A549 (cell line): Measurements from ENCODE around the gene FOSL2. TPM values are rescaled to one million over a fixed set of nuclear protein-coding genes. Genes with fewer than 3 reads are reported as not detected.

Source experiments
- ATAC-seq, 2 experiments: fragments of 200-7000 bp in 1 of 2; fragments of >200 bp in 1 of 2; cut with Nextera tagmentation in 1 of 2; cut with Tn5 transposase in 1 of 2; 3 replicates each; pipeline versions ENCODE4 v1.8.0 to v1.9.1; 2018 to 2020; ENCODE audit warnings: mild to moderate bottlenecking in 1 of 2, moderate library complexity in 1 of 2
- CTCF ChIA-PET: fragments of 300-600 bp; sonication (Branson Sonifier 250); formaldehyde crosslinking; extraction: SDS; loops from one replicate; lab custom pipeline; 2021; ENCODE audit warnings: antibody characterized with exemption, inconsistent platforms; lab: Yijun Ruan, JAX
- POLR2A ChIA-PET: fragments of 350-600 bp; formaldehyde crosslinking; extraction: SDS; loops from one replicate; lab custom pipeline; 2021; ENCODE audit warnings: antibody characterized with exemption, inconsistent platforms; lab: Yijun Ruan, JAX
- DNase-seq, 2 experiments: peaks; one replicate each; pipeline versions ENCODE4 v3.0.0 to v3.0.0-alpha.2; 2011 to 2016; ENCODE audit warnings: low read depth in 1 of 2, low spot score in 1 of 2
- FAIRE-seq: peaks from 2 replicates; lab custom pipeline; 2011; peaks lifted over from hg19 to GRCh38; lab: Jason Lieb, UNC
- H3K27ac ChIP-seq, 2 experiments: fragments of >200 bp; sonication (Bioruptor Twin); formaldehyde crosslinking; 3 replicates each; pipeline ENCODE4 v1.5.1; 2016 to 2017
- H3K4me1 ChIP-seq: fragments of >200 bp; sonication (Bioruptor Twin); formaldehyde crosslinking; 3 replicates; pipeline ENCODE4 v1.6.1; 2016
- H3K4me2 ChIP-seq: fragments of >200 bp; sonication (Bioruptor Twin); formaldehyde crosslinking; 3 replicates; pipeline ENCODE4 v1.6.1; 2016
- H3K4me3 ChIP-seq: fragments of >200 bp; sonication (Bioruptor Twin); formaldehyde crosslinking; 3 replicates; pipeline ENCODE4 v1.5.1; 2016
- H3K9me3 ChIP-seq: fragments of >200 bp; sonication (Bioruptor Twin); formaldehyde crosslinking; 3 replicates; pipeline ENCODE4 v1.6.1; 2016
- ATOH8 ChIP-seq: fragments of 250-450 bp; sonication (Bioruptor Pico); IDR thresholded peaks from 2 replicates; pipeline ENCODE4 v1.5.0; 2020; ENCODE audit warnings: low read depth, mild to moderate bottlenecking, moderate library complexity
- BHLHE40 ChIP-seq: IDR thresholded peaks from 2 replicates; pipeline ENCODE4 v1.6.1; 2012; ENCODE audit warnings: low read depth, low read length, inconsistent platforms
- CBX8 ChIP-seq: fragments of 200-600 bp; sonication (generic); IDR thresholded peaks from 2 replicates; pipeline ENCODE4 v1.6.1; 2016
- CHD2 ChIP-seq: fragments of 150-350 bp; IDR thresholded peaks from 2 replicates; pipeline ENCODE4 v1.6.1; 2014; ENCODE audit warnings: low read length; ENCODE audit not compliant: partially characterized antibody
- EHMT2 ChIP-seq: fragments of 200-600 bp; sonication (generic); IDR thresholded peaks from 2 replicates; pipeline ENCODE4 v1.6.1; 2016; ENCODE audit warnings: antibody characterized with exemption, low read depth, mild to moderate bottlenecking, moderate library complexity
- ELK1 ChIP-seq: fragments of 150-350 bp; IDR thresholded peaks from 2 replicates; pipeline ENCODE4 v1.6.1; 2014; ENCODE audit warnings: low read depth, mild to moderate bottlenecking, low read length
- EP300 ChIP-seq, 2 experiments: fragments of >200 bp; sonication (Bioruptor Twin); formaldehyde crosslinking; IDR thresholded peaks; 2 replicates in 1 of 2; 3 replicates in 1 of 2; pipeline ENCODE4 v1.6.1; 2016 to 2017
- FOSL2 ChIP-seq, 2 experiments: fragments of 450-650 bp in 1 of 2; fragments of >200 bp in 1 of 2; sonication (Bioruptor Twin) in 1 of 2; formaldehyde crosslinking; IDR thresholded peaks; 2 replicates each; pipeline versions ENCODE4 v1.5.0 to v1.6.1; 2016 to 2020; ENCODE audit warnings: mild to moderate bottlenecking in 1 of 2, moderate library complexity in 1 of 2
- HDAC2 ChIP-seq: fragments of 200-600 bp; sonication (generic); IDR thresholded peaks from 2 replicates; pipeline ENCODE4 v1.6.1; 2016
- HES2 ChIP-seq: fragments of >200 bp; sonication (Bioruptor Twin); formaldehyde crosslinking; IDR thresholded peaks from 2 replicates; pipeline ENCODE4 v1.6.1; 2016
- HEYL ChIP-seq: fragments of 250-450 bp; sonication (Bioruptor Pico); IDR thresholded peaks from 2 replicates; pipeline ENCODE4 v1.8.0; 2021; ENCODE audit warnings: mild to moderate bottlenecking, moderate library complexity
- HMGXB4 ChIP-seq: fragments of 250-450 bp; sonication (Bioruptor Pico); IDR thresholded peaks from 2 replicates; pipeline ENCODE4 v1.5.0; 2021; ENCODE audit warnings: mild to moderate bottlenecking, moderate library complexity, borderline replicate concordance
- HOXA7 ChIP-seq: fragments of 250-450 bp; sonication (Bioruptor Pico); IDR thresholded peaks from 2 replicates; pipeline ENCODE4 v1.5.0; 2020; ENCODE audit warnings: mild to moderate bottlenecking, moderate library complexity
- HOXB5 ChIP-seq: fragments of 250-450 bp; sonication (Bioruptor Pico); IDR thresholded peaks from 2 replicates; pipeline ENCODE4 v1.5.0; 2020; ENCODE audit warnings: mild to moderate bottlenecking, moderate library complexity
- KDM1A ChIP-seq: fragments of 200-600 bp; sonication (generic); IDR thresholded peaks from 2 replicates; pipeline ENCODE4 v1.6.1; 2016; ENCODE audit warnings: low read depth, mild to moderate bottlenecking
- MAFK ChIP-seq: fragments of 450-650 bp; IDR thresholded peaks from 2 replicates; pipeline ENCODE4 v1.6.1; 2014; ENCODE audit not compliant: partially characterized antibody
- MAX ChIP-seq: IDR thresholded peaks from 2 replicates; pipeline ENCODE4 v1.6.1; 2012
- NFE2L2 ChIP-seq: fragments of 150-350 bp; conservative IDR thresholded peaks from 2 replicates; pipeline ENCODE4 v1.6.1; 2014; ENCODE audit warnings: low read length
- NR3C1 ChIP-seq: fragments of >200 bp; sonication (Bioruptor Twin); formaldehyde crosslinking; IDR thresholded peaks from 3 replicates; pipeline ENCODE4 v1.6.1; 2017
- PHF8 ChIP-seq: fragments of 200-600 bp; sonication (generic); IDR thresholded peaks from 2 replicates; pipeline ENCODE4 v1.6.1; 2016; ENCODE audit warnings: low read depth, mild to moderate bottlenecking, antibody characterized with exemption, moderate library complexity, borderline replicate concordance
- RARB ChIP-seq: fragments of 250-450 bp; sonication (Bioruptor Pico); IDR thresholded peaks from 2 replicates; pipeline ENCODE4 v1.8.0; 2021; ENCODE audit warnings: mild to moderate bottlenecking, moderate library complexity
- RCOR1 ChIP-seq: fragments of 150-350 bp; IDR thresholded peaks from 2 replicates; pipeline ENCODE4 v1.6.1; 2014; ENCODE audit warnings: antibody characterized with exemption, low read length, low read depth
- RNF2 ChIP-seq: fragments of 200-600 bp; sonication (generic); IDR thresholded peaks from 2 replicates; pipeline ENCODE4 v1.6.1; 2016; ENCODE audit warnings: low read depth, mild to moderate bottlenecking, antibody characterized with exemption, moderate library complexity, borderline replicate concordance
- SMC3 ChIP-seq: fragments of >200 bp; sonication (Bioruptor Twin); formaldehyde crosslinking; IDR thresholded peaks from 3 replicates; pipeline ENCODE4 v1.6.1; 2018; ENCODE audit warnings: inconsistent platforms
- ZNF302 ChIP-seq: fragments of 250-450 bp; sonication (Bioruptor Pico); IDR thresholded peaks from 2 replicates; pipeline ENCODE4 v1.9.0; 2021; ENCODE audit warnings: inconsistent platforms, mild to moderate bottlenecking, moderate library complexity
- WGBS: methylation state at CpG from one replicate; pipeline ENCODE4 v1.1.6; 2017; ENCODE audit errors: missing lambda C conversion rate; 5-methylcytosine and 5-hydroxymethylcytosine counted together
- polyA plus RNA-seq, 4 experiments: library from polyadenylated mRNA; depleted of rRNA in 3 of 4; stranded (reverse); fragments of >200 nt; fragmentation: RNase III in 1 of 4; extraction: RNeasy Plus Mini Kit Qiagen cat#74134 plus additional on column Dnase treatment in 1 of 4; gene quantifications; 2 replicates in 3 of 4; 3 replicates in 1 of 4; pipeline ENCODE4 v1.2.3, GENCODE V29; 2011 to 2017

FOSL2 gene
- polyA plus RNA-seq, 2 of the 4 experiments (the other 2 are of a cell fraction), result 45.7 to 73.4 TPM

GRCh38 chr2:28432362-28432761 is 39.7 kb downstream of the FOSL2 start:
- Histone ChIP-seq H3K27ac (no peak overlapping the region), H3K4me1 (peaks cover 42% of the 10 kb centered on the region), H3K4me3 (no peak overlapping the region), H3K4me2 (no peak overlapping the region), H3K9me3 (peaks cover 15% of the 10 kb centered on the region)
- DNase-seq (no peak), ATAC-seq (no peak), FAIRE-seq (no peak)
- ChIA-PET CTCF (interaction anchor here (1.6 to 3.9 kb wide), 3 partner anchors 20 to 749 kb away, joined by 4 to 16 read pairs (median 10); no protein-coding TSS in a partner anchor), POLR2A (no interaction called here)
- TF ChIP-seq RARB (CRISPR knock-in tag), result no peak
- TF ChIP-seq EP300 (IDR thresholded peaks at IDR 0.05), result no peak
- TF ChIP-seq ATOH8, result no peak
- no peak for TF ChIP-seq PHF8
- TF ChIP-seq HOXB5, result no peak
- TF ChIP-seq HMGXB4 (CRISPR knock-in tag), result no peak
- TF ChIP-seq FOSL2 (IDR thresholded peaks at IDR 0.05), result no peak
- no peak for TF ChIP-seq FOSL2 (CRISPR knock-in tag; IDR thresholded peaks at IDR 0.05)
- no peak for TF ChIP-seq MAX
- no peak for TF ChIP-seq HEYL (CRISPR knock-in tag)
- TF ChIP-seq NR3C1, result no peak
- no peak for TF ChIP-seq MAFK
- TF ChIP-seq HES2, result no peak
- WGBS, result 88% methylated on average over 8 of the region's 8 CpGs

GRCh38 chr2:28433215-28433614 is 40.6 kb downstream of the FOSL2 start:
- Histone ChIP-seq H3K4me2 (no peak overlapping the region), H3K4me1 (peaks cover 39% of the 10 kb centered on the region), H3K4me3 (no peak overlapping the region), H3K27ac (peak overlapping the region; percentile 6 to 83; a peak in 2 of 6 replicates), H3K9me3 (peaks cover 15% of the 10 kb centered on the region)
- no peak for DNase-seq
- 99% methylated on average over 2 of the region's 2 CpGs for WGBS
- ATAC-seq, result no peak
- CTCF ChIA-PET, result interaction anchor here (3.2 to 3.9 kb wide), 2 partner anchors 729 to 750 kb away, joined by 10 to 16 read pairs; no protein-coding TSS in a partner anchor
- POLR2A ChIA-PET, result no interaction called here
- TF ChIP-seq HDAC2, result no peak
- TF ChIP-seq HES2, result no peak
- no peak for TF ChIP-seq EHMT2
- TF ChIP-seq MAFK, result no peak
- no peak for TF ChIP-seq RCOR1
- no peak for TF ChIP-seq CBX8
- no peak for TF ChIP-seq KDM1A
- no peak for TF ChIP-seq NFE2L2
- no peak for TF ChIP-seq BHLHE40
- no peak for TF ChIP-seq RARB (CRISPR knock-in tag)
- no peak for TF ChIP-seq SMC3
- no peak for TF ChIP-seq CHD2
- TF ChIP-seq RNF2, result no peak
- no peak for TF ChIP-seq ELK1
- no peak for TF ChIP-seq ZNF302
- TF ChIP-seq HOXA7, result no peak
- peak; percentile 77 for FAIRE-seq
